Measurements from ENCODE around the gene FSHR.

DNA sequence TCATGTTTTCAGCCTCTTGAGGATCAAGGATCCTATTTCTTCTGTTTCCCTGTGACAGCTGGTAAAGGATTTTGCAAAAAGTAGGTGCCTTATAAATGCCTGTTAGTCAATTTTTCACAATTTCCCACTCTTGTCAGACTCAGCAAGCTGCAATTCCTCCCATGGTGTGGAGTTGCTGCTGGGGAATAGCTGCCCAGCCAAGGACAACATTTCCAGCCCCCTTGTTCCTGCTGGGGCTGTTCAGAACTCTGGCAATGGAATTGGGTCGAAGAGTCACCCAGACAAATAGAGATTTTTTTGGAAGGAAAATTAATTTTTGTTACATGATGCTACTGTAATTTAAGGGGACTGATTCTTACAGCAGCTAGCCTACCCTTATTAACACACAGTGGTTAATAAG is 43.7 kb downstream of the FSHR start:
- TF ChIP-seq, protein P1, sequence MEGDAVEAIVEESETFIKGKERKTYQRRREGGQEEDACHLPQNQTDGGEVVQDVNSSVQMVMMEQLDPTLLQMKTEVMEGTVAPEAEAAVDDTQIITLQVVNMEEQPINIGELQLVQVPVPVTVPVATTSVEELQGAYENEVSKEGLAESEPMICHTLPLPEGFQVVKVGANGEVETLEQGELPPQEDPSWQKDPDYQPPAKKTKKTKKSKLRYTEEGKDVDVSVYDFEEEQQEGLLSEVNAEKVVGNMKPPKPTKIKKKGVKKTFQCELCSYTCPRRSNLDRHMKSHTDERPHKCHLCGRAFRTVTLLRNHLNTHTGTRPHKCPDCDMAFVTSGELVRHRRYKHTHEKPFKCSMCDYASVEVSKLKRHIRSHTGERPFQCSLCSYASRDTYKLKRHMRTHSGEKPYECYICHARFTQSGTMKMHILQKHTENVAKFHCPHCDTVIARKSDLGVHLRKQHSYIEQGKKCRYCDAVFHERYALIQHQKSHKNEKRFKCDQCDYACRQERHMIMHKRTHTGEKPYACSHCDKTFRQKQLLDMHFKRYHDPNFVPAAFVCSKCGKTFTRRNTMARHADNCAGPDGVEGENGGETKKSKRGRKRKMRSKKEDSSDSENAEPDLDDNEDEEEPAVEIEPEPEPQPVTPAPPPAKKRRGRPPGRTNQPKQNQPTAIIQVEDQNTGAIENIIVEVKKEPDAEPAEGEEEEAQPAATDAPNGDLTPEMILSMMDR (conservative IDR thresholded peaks at IDR 0.05; ENCODE audit: low read depth, low read length), result no peak
- TF ChIP-seq EZH2 (IDR thresholded peaks at IDR 0.05; ENCODE audit: borderline replicate concordance, low read depth, low read length, poor library complexity, severe bottlenecking), result no peak

Measured in A673 (cell line).